ENCODE measurements around the gene WDR53.

DNA sequence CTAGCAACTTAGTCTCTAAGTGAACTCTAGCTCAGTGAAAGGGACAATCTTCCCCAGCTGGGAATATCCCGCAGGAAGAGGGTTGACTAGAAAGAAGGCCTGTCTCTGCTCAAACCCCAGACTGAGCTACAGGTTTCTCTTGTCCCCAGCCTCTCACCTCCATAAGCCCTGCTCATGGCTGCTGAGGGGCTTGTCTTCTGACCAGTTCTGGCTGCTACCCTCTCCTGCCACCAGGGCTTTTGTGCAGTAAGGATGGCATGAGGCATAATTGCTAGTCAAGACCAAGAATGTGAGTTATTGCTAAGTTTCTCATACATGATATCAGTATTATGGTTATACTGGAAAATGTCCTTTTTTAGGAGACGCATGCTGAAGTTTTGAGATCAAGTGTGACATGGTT, 21.3 kb downstream of the WDR53 start:
- TF ChIP-seq, protein P1, sequence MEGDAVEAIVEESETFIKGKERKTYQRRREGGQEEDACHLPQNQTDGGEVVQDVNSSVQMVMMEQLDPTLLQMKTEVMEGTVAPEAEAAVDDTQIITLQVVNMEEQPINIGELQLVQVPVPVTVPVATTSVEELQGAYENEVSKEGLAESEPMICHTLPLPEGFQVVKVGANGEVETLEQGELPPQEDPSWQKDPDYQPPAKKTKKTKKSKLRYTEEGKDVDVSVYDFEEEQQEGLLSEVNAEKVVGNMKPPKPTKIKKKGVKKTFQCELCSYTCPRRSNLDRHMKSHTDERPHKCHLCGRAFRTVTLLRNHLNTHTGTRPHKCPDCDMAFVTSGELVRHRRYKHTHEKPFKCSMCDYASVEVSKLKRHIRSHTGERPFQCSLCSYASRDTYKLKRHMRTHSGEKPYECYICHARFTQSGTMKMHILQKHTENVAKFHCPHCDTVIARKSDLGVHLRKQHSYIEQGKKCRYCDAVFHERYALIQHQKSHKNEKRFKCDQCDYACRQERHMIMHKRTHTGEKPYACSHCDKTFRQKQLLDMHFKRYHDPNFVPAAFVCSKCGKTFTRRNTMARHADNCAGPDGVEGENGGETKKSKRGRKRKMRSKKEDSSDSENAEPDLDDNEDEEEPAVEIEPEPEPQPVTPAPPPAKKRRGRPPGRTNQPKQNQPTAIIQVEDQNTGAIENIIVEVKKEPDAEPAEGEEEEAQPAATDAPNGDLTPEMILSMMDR (optimal IDR thresholded peaks at IDR 0.05 in 1 of 3, IDR thresholded peaks at IDR 0.05 in 1 of 3, conservative IDR thresholded peaks at IDR 0.05 in 1 of 3; ENCODE audit: extremely low read depth in 1 of 3, insufficient read depth in 2 of 3, low read length in 3 of 3) = no peak
- TF ChIP-seq EZH2 (IDR thresholded peaks at IDR 0.05; ENCODE audit: low read length) = no peak

Measured in keratinocyte (primary cell).